Right hindlimb (tissue), 1 donor: ENCODE data around the gene MLN.

ENCODE experiments used
- DNase-seq: peaks from one replicate; pipeline ENCODE4 v3.0.0-alpha.2; 2018

Gene MLN

GRCh38 chr6:33788694-33789549 is 14.9 kb downstream of the MLN start, which contains the start of gene LEMD2:
Gene LEMD2 (minus strand): TSS chr6:33789130. CDS start chr6:33789116, 14 bp downstream.
- peak; percentile 97 for DNase-seq

DNA sequence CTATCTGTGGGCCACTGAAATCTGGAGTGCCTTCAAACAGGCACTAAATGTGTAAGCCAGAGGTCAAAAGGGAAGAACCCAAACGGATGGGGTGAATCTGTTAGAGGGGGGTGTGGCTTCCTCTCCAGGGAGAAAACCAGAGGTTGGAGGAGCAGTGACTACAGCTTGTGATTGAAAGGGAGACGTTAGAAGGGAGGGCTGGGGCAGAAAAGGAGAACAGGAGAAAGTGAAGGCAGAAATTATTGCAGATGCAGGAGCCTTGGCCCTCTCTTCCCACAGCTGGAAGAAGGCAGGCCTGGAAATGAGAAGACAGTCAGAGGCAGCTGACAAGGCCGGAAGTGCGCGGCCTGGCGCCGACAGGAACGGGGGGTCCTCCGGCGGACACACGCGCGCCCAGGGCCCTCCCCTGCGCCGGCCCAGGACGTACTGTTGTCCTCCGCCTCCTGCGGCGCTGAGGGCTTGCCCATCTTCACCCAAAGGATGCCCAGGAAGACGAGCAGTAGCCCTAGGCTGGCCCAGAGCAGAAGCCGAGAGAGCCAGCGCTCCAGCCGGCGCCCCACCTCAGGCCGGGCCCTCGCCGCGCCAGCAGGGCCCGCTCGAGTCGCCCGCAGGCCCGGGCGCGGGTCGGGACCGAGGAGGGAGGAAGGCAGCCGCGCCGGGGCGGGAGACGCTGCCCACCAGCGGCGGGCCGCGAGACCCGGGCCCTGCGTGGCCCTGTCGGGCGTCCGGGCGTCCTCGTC is 15.7 kb downstream of the MLN start:
- DNase-seq: peak; percentile 90

- no peak for DNase-seq
These were observed 16.4 kb downstream of the MLN start for GRCh38 chr6:33787346-33787953.

DNA sequence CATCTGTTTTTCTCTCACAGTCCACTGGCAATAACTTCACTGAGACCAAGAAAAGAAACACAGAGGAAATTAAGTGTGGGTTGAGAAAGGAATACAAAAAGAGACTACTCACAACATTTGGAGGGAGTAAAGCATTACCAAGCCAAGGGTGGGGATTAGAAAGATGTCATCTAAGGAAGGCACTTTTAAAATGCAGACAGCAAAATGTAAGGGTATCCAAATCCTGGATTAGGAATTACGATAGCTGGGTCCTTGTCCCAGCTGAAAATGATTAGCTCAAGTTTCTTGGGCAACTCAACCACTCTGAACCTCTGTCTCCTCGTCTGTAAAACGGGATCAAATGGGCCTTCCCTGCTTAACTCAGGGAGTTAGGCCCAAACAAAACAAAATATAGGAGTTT is 17.1 kb downstream of the MLN start:
- no peak for DNase-seq

DNA sequence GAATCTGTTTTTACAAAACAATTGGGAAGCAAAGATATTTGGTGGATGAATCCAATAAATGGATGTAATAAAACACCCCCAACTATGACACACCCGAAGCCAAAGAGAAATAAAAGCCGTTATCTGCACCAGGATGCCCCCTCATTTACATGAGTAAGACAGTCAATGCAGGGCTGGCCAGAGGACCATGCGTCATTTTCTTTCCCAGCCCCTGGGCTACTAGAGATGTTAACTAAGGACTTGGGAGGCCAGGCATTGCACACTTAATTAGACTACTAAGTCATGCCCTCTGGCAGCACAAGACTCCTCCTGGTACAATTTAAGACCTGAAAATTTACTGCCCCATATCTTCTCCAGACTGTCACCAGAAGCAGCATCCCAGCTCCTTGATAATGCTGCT is 18.0 kb downstream of the MLN start:
- DNase-seq: no peak

- DNase-seq: no peak
These were observed 19.0 kb downstream of the MLN start for GRCh38 chr6:33784787-33785186.

- no peak for DNase-seq
These were observed 19.9 kb downstream of the MLN start for GRCh38 chr6:33783781-33784520.

- DNase-seq: no peak
These were observed 21.2 kb downstream of the MLN start for GRCh38 chr6:33782561-33782960.

GRCh38 chr6:33781131-33781975 is 22.4 kb downstream of the MLN start:
- DNase-seq: no peak

DNA sequence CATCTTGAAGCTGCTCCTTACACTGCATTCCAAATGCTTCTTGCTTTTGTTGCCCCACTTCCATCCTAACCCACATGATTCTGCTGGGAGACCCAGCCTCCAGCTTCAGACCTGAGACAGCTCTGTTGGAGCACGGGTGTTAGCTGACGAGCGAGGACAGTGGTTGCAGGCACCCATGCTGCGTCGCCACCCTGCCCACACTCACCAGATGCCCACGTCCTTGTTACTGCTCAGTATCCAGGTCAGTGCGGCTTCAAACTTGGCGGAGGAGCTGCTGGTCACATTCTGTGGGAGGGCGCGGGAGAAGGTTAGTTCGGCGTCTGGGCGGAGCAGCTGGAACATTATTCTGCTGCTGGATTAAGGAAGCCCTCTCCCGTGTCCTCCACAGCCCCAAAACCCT is 23.9 kb downstream of the MLN start:
- DNase-seq: no peak

GRCh38 chr6:33779290-33779689 is 24.5 kb downstream of the MLN start:
- DNase-seq: no peak

DNA sequence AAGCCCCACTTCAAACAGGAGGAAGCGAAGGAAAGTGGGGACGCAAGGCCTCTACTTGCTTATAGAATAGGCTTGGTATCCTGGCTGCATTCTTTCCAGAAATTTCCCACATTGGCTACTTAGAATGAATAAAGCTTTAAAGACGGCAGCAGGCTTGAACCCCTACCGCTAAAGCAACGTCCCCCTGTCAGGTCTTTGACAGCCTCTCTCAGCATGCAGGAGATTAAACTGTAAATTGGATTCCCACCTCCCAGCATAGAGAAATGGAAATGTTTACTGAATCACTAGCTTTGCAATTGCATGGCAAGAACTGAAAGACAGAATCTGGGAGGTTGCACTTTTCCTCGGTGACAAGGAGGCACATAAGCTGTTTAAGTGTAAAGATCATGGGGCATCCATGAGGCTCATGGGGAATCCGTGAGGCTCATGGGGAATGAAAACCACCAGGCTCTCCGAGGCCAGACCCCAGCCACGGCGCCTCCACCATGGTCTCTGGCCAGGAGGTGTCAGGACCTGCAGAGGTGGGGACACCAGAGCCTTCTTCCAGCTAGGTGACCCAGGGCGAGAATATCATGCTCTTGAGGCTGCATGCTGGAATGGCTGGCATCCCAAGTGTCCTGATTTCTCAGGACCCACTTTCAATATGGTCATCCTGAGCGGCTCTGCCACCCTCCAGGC is 25.2 kb downstream of the MLN start:
- DNase-seq: no peak

DNA sequence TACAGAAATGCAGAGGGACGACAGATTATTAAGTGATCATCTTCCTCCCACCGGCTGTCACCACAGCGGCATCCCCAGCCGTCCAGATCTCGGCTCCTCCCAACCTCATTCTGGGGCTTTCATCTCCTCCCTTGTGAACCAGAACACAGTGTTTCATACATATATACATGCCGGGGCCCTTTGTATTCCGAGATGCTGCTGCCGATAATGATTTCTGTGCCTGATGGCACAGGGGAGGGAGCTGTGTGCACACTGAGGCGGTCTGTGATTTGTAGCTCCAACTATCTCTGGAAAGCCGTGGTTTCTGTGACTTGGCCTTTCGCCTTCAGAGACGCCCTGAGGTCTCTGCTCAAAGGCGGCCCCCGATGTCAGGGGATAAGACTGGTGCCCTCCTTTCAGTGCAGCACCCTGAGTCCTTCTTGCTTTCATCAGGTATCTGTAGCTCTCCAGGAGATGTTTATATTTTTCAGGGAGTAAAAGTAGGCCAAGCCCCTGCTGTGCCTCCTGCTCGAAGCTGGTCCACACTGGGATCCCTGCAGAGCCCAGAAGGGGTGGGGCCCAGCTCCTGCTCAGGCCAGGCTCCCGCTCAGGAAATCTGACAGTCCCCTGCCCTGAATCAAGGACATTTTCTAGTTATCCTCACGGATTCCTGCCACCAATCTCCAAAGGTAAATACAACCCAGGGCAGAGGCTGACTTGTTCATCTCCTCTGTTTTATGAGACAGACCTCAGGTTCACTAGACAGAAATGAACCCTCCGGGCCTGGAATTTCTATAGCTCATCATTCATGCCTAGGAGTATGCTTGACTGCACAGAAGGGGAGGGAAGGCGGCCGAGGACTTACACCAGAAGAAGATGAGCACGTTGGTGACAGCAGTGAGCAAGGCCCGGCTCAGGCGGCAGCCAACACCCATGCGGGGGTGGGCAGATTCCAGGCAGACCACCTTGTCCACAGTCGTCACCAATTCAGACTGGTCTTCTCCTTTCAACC is 26.1 kb downstream of the MLN start:
- no peak for DNase-seq

- DNase-seq: no peak
These were observed 27.0 kb downstream of the MLN start for GRCh38 chr6:33776764-33777163.

GRCh38 chr6:33776186-33776585 is 27.6 kb downstream of the MLN start:
- DNase-seq: no peak

DNA sequence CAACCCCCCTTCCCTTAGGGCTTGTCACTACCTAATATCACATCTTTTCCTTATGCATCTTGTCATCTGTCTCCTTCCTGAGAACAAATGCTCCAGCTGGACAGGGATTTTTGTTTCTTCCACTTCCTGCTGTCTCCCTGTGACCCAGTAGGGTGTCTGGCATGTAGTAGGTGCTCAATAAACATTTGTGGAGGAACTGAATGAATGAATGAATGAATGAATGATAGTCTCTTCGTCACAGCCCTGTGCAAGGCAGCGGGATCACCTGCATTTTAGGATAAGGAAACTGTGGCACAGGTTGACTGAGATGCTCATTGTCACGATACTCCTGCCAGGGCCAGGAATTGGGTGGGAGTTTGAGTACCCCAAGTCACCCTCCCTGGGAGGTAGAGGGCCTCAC is 29.0 kb downstream of the MLN start:
- DNase-seq: no peak

DNA sequence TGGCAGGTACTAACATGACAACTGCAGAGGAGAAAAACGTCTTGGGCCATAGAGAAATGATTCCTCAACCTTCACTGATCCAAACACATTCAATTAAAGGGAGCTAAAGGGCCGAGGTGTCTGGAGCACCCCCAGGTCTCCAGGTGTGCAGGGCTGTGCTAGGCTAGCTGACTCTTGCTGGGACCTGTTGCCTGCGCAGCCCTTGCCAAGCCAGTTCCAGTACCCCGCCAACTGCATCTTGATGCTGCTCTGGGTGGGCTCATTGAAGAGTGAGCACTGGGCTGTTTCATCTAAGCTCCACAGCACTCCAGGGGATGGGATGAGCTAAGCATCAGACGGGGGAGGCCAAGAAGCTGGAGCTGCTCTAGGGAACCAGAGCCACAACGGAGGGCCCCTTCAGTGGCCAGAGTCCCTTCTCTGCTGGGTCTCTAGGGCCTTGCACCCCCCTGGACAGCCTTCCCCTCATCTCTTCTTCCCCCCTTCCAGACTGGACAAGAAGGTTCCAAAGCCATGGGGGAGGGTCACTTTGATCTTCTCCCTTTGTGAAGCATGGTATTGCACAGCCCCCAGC is 30.8 kb downstream of the MLN start:
- no peak for DNase-seq

DNA sequence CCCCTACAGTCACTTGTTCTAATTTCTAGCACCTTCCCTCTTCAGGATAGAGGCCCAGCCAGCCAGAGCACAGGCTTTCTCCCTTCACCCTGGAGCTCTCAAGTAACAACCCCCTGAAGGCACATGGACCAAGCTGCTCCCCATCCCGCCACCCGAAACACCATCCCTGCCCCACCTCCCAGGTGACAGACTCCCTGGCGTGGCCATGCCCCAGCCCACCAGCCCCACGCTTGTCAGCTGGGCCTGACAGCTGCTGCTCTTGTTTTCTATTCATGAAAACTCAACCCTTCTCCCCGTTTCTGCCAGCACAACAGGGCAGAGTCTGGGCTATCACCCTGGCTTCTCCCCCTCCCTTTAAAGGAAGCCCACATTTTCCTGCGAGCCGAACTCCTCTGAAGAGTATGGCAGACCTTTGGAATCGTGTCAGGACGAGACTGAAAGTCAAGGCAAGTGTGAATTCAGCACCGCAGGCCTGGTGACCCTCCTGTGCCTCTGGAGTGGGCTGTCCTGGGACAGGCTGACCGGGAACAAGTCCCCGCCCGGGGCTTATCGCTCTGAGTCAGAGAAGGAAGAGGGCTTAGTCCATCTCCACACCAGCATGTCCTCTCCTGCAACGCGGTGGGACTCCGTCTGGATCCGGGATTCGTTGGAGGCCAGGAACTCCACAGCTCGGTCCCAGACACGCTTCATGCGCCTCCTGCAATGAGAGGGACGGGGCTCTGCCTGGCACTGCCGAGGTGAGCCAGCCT is 31.5 kb downstream of the MLN start:
- no peak for DNase-seq
